HCT116 (cell line): ENCODE results near the gene TAMM41. TPM values are rescaled to one million over a fixed set of nuclear protein-coding genes. Genes with fewer than 3 reads are reported as not detected.
"Not testable (repeated sequence)": the region's sequence is repeated elsewhere in the genome, so short reads cannot be mapped to it uniquely, and the experiment has no call there.

Experiments used
- ATAC-seq: fragments of 200-7000 bp; cut with Tn5 transposase; 2 replicates; pipeline ENCODE4 v1.9.1; 2020; ENCODE audit warnings: mild to moderate bottlenecking, moderate library complexity
- BruUV-seq: library from RNA; stranded (reverse); fragments of 400-500 nt; replicated peaks from 2 replicates; lab custom pipeline; 2021; lab: Mats Ljungman, UMichigan
- CTCF ChIA-PET: fragments of 300-600 bp; sonication (Branson Sonifier 250); formaldehyde crosslinking; loops from one replicate; lab custom pipeline; 2021; ENCODE audit warnings: antibody characterized with exemption; lab: Charles Lee
- POLR2A ChIA-PET: fragments of 300-600, 350-600 bp; sonication (Branson Sonifier 250); formaldehyde crosslinking; loops from one replicate; lab custom pipeline; 2021; ENCODE audit warnings: antibody characterized with exemption; lab: Charles Lee
- RAD21 ChIA-PET, 2 experiments: fragments of 300-600 bp; sonication (Branson Sonifier 250); formaldehyde crosslinking; loops; one replicate each; lab custom pipeline; 2023; ENCODE audit warnings: low total read pairs in 2 of 2; ENCODE audit not compliant: uncharacterized antibody in 2 of 2, unreplicated experiment in 2 of 2, low non-redundant PET in 1 of 2; lab: Charles Lee
- DNase-seq: peaks from one replicate; pipeline ENCODE4 v3.0.0-alpha.2; 2010; ENCODE audit warnings: low read depth, low spot score
- H2AFZ ChIP-seq: fragments of 200-600 bp; shearing (Covaris generic), sonication (generic); 2 replicates; pipeline ENCODE4 v1.6.1; 2017; ENCODE audit warnings: low read depth, mixed run types, mixed read lengths, antibody characterized with exemption, low read length; ENCODE audit not compliant: poor library complexity, severe bottlenecking
- H3K27ac ChIP-seq: 2 replicates; pipeline ENCODE4 v1.5.1; 2012; ENCODE audit warnings: low read depth, low read length
- H3K27me3 ChIP-seq: fragments of 200-600 bp; sonication (generic); 2 replicates; pipeline ENCODE4 v1.6.1; 2016; ENCODE audit warnings: mixed run types, low read length, mixed read lengths; ENCODE audit not compliant: insufficient read depth
- H3K36me3 ChIP-seq, 2 experiments: fragments of 200-500 bp in 1 of 2; fragments of 200-600 bp in 1 of 2; sonication (Bioruptor generic) in 1 of 2; sonication (generic) in 1 of 2; 2 replicates each; pipeline versions ENCODE4 v1.5.1 to v1.6.1; 2014 to 2016; ENCODE audit warnings: low read length in 2 of 2, inconsistent platforms in 1 of 2, mixed read lengths in 1 of 2, mixed run types in 1 of 2; ENCODE audit not compliant: insufficient read depth in 2 of 2, control insufficient read depth in 1 of 2
- H3K4me1 ChIP-seq, 2 experiments: fragments of 200-600 bp in 1 of 2; sonication (generic) in 1 of 2; 2 replicates each; pipeline versions ENCODE4 v1.5.1 to v1.6.1; 2012 to 2017; ENCODE audit warnings: low read length in 2 of 2, inconsistent platforms in 1 of 2, mild to moderate bottlenecking in 1 of 2, mixed read lengths in 1 of 2, mixed run types in 1 of 2, moderate library complexity in 1 of 2; ENCODE audit not compliant: insufficient read depth in 2 of 2, control insufficient read depth in 1 of 2
- H3K4me2 ChIP-seq: fragments of 200-600 bp; sonication (generic); 2 replicates; pipeline ENCODE4 v1.6.1; 2017; ENCODE audit warnings: mixed run types, low read length, mixed read lengths
- H3K4me3 ChIP-seq, 2 experiments: fragments of 200-600 bp in 1 of 2; sonication (generic) in 1 of 2; replicated peaks in 1 of 2; 2 replicates each; pipeline ENCODE4 v1.5.1; 2011 to 2016; ENCODE audit warnings: low read length in 2 of 2, control low read depth in 1 of 2, low read depth in 1 of 2, mild to moderate bottlenecking in 1 of 2, mixed read lengths in 1 of 2, mixed run types in 1 of 2
- H3K79me2 ChIP-seq: fragments of 200-600 bp; sonication (generic); 2 replicates; pipeline ENCODE4 v1.6.1; 2017; ENCODE audit warnings: mild to moderate bottlenecking, mixed run types, low read length, moderate library complexity, mixed read lengths; ENCODE audit not compliant: insufficient read depth
- H3K9ac ChIP-seq: fragments of 200-600 bp; sonication (generic); 2 replicates; pipeline ENCODE4 v1.6.1; 2016; ENCODE audit warnings: low read length, mixed read lengths
- H3K9me2 ChIP-seq: fragments of 200-600 bp; sonication (generic), shearing (Covaris generic); 2 replicates; pipeline ENCODE4 v1.6.1; 2017; ENCODE audit warnings: mixed run types, mild to moderate bottlenecking, moderate library complexity; ENCODE audit not compliant: insufficient read depth
- H3K9me3 ChIP-seq, 2 experiments: fragments of 200-500 bp in 1 of 2; fragments of 200-600 bp in 1 of 2; sonication (Bioruptor generic) in 1 of 2; sonication (generic) in 1 of 2; 2 replicates each; pipeline ENCODE4 v1.6.1; 2014 to 2017; ENCODE audit warnings: low read length in 2 of 2, mixed read lengths in 2 of 2, inconsistent platforms in 1 of 2, low read depth in 1 of 2, mild to moderate bottlenecking in 1 of 2, mixed run types in 1 of 2, moderate library complexity in 1 of 2; ENCODE audit not compliant: control insufficient read depth in 1 of 2, insufficient read depth in 1 of 2
- H4K20me1 ChIP-seq: fragments of 200-600 bp; sonication (generic), shearing (Covaris generic); 2 replicates; pipeline ENCODE4 v1.6.1; 2017; ENCODE audit warnings: mixed run types, mild to moderate bottlenecking, moderate library complexity; ENCODE audit not compliant: insufficient read depth
- intact Hi-C: fragments of 100-400 bp; cut with micrococcal nuclease; formaldehyde crosslinking; loops from 2 replicates; pipeline ENCODE4 v1.10.0; 2022
- total RNA-seq: library from RNA; stranded (reverse); gene quantifications from one replicate; pipeline ENCODE4 v1.2.1, GENCODE V29; 2021; ENCODE audit not compliant: unreplicated experiment

Gene TAMM41
- total RNA-seq, 1 experiment from 2014 or later = 17.9 TPM

DNA sequence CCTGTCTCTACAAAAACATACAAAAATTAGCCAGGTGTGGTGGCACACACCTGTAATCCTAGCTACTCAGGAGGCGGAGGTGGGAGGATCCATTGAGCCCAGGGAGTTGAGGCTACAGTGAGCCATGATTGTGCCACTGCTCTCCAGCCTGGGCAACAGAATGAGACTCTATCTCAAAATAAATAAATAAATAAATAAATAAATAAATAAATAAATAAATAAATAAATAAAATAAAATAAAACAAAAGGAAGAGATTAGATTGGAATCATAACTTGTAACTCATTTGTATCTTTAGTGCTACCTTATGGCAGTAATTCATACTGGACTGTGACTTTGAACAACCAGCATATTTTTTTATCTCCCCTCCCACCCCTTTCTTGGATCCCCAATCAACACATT, 28.0 kb upstream of the TAMM41 start:
- CTCF ChIA-PET, H3K4me2 ChIP-seq, H3K9me3 ChIP-seq, H3K79me2 ChIP-seq, H4K20me1 ChIP-seq, DNase-seq, H3K4me3 ChIP-seq, H3K4me1 ChIP-seq, H3K36me3 ChIP-seq, H3K9me2 ChIP-seq, H3K27me3 ChIP-seq, POLR2A ChIA-PET, BruUV-seq, H3K27ac ChIP-seq, H2AFZ ChIP-seq, RAD21 ChIA-PET, H3K9ac ChIP-seq, ATAC-seq: not testable (repeated sequence)
- intact Hi-C loops = loop anchor here (10.0 kb wide), 1 partner anchor 170 kb away; no protein-coding TSS in a partner anchor

DNA sequence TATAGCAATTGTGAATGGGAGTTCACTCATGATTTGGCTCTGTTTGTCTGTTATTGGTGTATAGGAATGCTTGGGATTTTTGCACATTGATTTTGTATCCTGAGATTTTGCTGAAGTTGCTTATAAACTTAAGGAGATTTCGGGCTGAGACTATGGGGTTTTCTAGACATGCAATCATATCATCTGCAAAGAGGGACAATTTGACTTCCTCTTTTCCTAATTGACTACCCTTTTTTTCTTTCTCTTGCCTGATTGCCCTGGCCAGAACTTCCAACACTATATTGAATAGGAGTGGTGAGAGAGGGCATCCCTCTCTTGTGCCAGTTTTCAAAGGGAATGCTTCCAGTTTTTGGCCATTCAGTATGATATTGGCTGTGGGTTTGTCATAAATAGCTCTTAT, 17.1 kb upstream of the TAMM41 start:
- H2AFZ ChIP-seq, H3K27ac ChIP-seq, H4K20me1 ChIP-seq, intact Hi-C loops, DNase-seq, H3K4me2 ChIP-seq, H3K4me1 ChIP-seq, H3K36me3 ChIP-seq, CTCF ChIA-PET, H3K4me3 ChIP-seq, H3K27me3 ChIP-seq, H3K79me2 ChIP-seq, H3K9me2 ChIP-seq, BruUV-seq, ATAC-seq, RAD21 ChIA-PET, H3K9me3 ChIP-seq, POLR2A ChIA-PET, H3K9ac ChIP-seq: not testable (repeated sequence)

- intact Hi-C loops, RAD21 ChIA-PET, H3K4me3 ChIP-seq, H4K20me1 ChIP-seq, H3K9me3 ChIP-seq, H3K27ac ChIP-seq, H3K4me2 ChIP-seq, H3K4me1 ChIP-seq, CTCF ChIA-PET, H3K9me2 ChIP-seq, ATAC-seq, H3K9ac ChIP-seq, BruUV-seq, H3K79me2 ChIP-seq, H2AFZ ChIP-seq, H3K27me3 ChIP-seq, POLR2A ChIA-PET, DNase-seq, H3K36me3 ChIP-seq: not testable (repeated sequence)
These were observed 15.9 kb upstream of the TAMM41 start for GRCh38 chr3:11862584-11862983.

- H3K27me3 ChIP-seq, H4K20me1 ChIP-seq, H3K4me1 ChIP-seq, ATAC-seq, H2AFZ ChIP-seq, BruUV-seq, CTCF ChIA-PET, H3K4me3 ChIP-seq, POLR2A ChIA-PET, DNase-seq, RAD21 ChIA-PET, H3K4me2 ChIP-seq, intact Hi-C loops, H3K9me3 ChIP-seq, H3K9me2 ChIP-seq, H3K79me2 ChIP-seq, H3K9ac ChIP-seq, H3K27ac ChIP-seq, H3K36me3 ChIP-seq: not testable (repeated sequence)
These were observed 15.5 kb upstream of the TAMM41 start for GRCh38 chr3:11862145-11862544.
